CD1c-positive myeloid dendritic cell (primary cell): ENCODE data around the gene THAP10.

Source experiments
- DNase-seq: peaks from one replicate; pipeline ENCODE4 v3.0.0-alpha.2; 2016; ENCODE audit errors: extremely low spot score

Gene THAP10

DNA sequence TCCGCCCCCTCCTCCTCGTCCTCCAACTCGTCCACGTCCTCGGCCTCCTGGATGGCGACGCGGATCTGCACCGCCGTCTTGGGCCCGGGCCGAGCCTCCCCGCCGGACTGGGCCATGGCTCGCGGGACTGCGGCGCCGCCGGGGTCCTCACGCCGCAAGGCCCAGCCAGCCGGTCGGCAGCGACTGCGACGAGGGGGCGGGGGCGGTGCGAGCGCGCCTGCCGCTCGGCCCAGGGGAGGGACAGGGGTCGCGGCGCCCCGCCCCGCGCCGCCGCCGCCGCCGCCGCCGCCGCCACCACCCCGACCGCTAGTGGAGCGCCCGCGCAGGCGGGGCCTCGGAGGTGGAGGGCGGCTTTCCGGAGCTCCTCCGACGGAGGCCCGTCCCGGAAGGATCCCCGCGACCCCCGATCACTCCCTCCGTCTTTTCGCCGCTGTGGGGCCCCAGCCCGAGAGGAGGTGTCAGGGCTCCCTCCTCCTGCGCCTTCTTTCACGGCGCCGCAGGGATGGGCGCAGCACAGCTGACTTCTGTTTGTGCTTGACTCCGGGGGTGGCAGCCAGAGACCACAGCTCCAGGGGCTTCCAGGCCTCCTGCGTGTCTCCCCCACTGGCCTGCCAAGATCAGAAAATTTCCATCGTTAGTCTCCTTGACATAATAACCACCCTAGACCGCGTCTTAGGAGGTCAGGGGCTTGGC, 38.1 kb downstream of the THAP10 start, which contains the start of gene LARP6:
TSS of gene LARP6 (minus strand) at position 185 of the 693 bp plus-strand sequence. CDS start at position 116, 69 bp downstream.
- no peak for DNase-seq

DNA sequence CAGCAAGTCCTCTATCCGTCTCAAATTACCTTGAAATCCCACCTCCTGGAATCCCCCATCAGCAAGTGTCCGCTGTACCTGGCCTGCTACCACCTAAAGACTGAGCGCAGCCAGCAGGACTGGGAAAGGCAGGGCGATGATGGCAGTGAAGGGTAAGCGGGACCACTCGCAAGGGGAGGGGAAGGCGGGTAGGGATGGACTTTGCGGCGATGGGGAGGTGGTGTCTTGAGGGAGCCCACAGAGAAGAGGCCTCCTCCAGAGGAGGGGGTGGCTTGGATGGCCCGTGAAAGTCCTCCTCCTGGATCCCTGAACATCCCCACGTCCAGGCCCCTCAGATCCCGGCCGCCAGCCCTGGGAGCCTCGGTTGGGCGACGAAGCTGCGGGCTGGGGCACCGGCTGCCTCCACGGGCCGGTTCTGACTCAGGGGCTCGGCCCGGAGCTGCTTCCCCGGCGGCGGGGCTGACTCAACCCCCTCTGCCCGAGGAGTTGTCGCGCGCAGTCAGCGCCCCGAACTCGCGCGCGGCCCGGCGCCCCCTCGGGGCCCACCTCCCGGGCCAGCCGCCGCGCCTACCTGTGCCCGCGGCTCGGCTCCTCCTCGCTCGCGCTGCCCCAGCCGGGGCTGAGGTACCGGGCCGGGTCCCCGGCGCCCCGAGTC, 38.8 kb downstream of the THAP10 start:
- DNase-seq = no peak

DNA sequence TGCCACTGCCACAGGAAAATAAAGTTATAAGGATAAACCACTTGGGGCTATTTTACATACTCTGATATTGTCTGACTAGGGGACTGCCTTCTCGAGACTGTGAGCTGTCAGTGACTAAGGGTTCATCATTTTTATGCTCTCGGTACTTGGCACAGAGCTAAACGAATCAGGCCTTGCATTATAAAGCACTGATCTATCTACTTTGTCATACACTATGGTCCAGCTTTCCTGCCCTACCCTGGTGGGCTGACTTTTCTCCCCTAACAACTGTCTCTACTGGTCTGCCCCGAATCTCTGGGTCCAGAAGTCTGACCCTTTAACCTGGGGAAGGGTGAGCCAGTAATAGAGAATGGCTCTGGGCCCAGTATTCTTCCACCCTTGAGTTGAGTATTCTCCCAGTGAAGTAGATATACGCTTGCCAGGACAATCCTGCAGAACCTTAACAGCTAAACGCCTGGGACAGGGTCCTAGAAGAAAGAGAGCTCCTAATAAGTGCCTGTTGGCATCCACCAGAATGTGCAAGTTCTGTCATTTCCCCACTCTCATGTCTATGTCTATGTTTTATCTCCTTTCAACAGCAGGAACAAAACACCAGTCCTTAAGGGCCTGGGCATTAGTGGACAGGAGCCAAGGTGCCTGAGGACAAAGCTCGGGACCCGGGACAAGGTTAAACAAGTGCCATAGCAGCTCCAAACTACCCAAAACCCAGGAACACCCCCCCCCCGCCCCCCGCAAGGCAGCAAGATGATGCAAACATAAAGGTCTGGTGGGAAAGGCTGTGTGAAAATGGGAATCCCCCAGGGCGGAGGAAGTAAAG, 39.5 kb downstream of the THAP10 start:
- no peak for DNase-seq

DNA sequence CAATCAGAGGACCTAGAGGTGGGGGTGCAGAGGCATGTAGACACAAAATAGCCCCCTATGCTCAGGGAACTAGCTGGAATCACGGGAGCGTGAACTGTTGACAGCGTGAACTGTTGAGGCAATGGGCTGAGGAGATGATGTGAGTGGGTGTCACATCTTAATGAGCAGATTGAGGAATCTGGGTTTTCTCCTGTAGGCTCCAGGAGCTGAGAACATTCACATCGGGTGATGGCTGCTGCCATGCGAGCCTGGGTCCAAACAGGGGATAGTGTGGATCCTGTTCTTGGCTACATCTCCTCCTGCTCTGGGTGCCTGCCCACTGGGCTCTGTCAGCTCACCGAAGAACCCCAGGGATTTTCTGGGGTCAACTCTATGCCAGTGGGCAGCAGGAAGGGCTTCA, 40.3 kb downstream of the THAP10 start:
- no peak for DNase-seq

DNA sequence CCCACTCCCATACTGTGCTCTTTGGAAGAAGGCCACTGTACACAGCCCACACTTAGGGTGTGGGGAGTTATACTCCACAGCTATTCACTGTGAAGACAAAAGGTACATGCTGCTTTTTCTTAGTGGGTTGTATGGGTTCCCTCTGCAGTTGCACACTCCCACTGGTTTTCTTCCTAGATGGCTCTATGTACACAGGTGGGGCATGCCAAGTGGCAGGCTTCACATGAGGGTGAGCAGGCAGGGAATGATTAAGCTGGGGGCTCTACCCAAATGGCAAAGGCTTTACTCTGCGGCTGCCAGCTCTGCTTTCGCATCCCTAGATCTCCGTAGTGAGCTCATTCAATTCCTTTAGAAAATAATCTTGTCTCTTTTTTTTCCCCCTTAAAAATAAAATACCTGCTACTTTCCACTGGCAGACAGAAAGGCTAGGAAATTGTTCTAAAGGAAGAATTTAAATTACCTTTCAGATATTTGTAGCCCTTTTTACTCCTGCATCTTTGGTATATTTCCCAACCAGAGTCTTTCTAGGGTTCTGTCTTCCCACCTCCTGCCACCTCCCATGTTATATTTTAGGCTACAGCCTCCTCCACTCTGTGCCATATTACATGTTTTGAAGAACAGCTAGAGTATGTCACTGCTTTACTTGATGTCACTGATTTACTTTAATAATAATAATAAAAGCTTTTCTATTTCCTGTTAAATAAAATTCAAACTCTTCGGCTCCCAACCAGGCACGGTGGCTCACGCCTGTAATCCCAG, 46.5 kb downstream of the THAP10 start:
- DNase-seq = no peak

DNA sequence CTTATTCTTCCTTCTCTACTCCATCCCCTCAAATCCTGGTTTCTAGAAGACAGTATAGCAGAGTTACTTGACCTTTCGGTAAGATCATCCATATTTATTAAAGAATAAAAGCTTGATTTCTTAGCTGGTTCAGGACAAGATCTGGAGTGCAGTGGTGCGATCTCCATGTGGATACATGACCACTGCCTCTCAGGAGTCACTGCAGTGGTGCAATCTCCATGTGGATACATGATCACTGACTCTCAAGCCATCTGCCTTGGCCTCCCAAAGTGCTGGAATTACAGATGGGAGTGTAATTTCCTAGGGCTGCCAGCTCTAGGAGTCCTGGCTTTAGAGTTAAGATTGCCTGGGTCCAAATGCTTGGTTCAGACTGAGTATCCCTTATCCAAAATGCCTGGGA, 54.8 kb downstream of the THAP10 start:
- DNase-seq = no peak

DNA sequence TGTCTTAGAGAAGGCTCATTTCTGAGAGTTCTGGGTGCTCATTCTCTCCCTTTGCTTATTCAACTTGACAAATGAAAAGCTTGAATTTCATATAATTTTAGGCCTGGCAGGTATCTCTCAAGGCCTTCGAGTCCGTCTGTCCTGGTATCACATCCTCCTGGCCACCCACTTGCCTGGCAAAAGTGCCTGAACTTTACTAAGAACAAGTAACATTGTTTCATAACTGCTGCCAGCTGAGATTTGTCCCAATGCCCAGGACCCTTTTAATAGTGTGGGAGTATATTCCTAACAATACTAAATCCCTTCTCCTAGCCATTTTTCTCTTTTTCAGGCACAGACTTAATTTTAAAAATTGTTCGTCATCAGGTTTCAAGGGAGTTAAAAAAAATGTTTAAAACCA, 56.4 kb downstream of the THAP10 start:
- DNase-seq = no peak

DNA sequence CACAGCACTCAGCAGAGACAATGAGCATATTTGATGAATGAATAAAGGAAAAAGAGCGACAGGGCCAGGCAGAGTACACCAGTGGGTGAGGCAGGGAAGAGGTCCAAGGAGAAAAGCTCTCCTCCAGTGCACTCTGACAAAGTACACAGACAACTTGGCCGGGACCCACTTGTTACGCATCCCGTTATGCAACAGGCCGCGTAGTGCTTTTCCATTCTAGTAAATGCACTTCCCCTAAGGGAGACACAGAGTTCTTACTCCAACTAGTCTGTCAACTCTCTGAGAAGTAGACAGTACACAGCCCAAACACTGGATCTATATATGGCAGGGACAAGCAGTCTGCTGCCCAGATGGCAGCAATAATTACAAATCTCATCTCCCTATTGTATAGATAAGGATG, 56.8 kb downstream of the THAP10 start:
- DNase-seq = no peak

DNA sequence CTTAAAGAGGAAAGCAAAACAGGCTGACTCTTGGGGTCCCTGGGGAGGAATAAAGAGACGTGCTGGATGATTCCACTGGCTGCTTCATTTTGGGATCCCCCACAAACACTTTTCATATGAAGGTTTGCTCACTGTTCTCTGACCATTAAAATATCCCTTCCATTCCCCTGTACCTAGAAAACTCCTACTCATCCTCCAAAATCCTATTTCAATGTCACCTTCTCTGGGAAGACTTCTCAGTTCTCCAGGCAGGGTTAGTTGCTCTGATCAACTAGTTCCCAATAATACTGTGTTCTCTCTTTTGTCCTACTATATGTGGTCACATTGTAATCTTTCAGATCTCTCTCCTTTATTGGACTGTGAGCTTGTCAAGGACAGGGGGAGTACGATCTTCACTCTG, 57.2 kb downstream of the THAP10 start:
- no peak for DNase-seq

DNA sequence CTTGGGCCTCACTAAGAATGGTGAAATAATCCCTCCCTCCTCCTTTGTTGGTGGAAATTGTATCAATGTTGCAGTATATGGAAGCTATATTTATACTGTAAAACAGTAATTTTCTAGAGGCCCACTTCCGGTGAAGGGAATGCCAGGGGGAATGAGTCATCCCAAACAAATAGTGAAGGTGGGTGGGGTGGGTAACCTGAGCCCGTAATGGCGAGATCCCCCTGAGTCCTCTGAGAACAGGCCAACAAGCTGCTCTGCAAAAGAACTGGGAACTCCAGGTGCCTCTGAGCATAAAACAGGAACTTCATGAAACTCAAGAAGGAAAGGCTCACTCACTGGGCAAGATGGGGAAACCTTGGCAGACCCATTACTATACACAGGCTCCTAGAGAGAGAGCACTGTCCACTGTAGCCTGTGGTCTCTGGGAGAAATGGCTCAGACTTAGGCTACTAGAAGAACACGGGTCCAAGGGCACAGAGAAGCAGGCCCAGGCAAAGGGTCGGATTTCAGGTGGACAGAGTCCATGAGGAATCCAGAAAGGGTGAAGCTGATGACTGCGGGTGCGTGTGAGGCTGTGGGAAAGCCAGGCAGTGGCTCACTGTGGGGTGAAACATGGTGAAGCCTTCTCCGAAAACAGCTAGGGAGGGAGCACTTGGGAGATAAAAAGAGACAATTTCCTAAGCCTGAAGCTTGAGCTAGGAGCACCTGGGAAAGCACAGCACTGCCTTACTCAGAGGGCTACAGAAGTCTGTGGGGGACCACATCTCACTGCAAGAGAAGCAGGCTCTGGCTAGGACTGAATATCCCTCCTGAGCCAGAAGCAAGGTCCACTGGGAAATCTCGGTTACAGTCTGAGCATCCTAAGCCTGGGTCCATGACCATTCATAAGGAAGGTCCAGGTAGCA, 58.1 kb downstream of the THAP10 start:
- DNase-seq = no peak

DNA sequence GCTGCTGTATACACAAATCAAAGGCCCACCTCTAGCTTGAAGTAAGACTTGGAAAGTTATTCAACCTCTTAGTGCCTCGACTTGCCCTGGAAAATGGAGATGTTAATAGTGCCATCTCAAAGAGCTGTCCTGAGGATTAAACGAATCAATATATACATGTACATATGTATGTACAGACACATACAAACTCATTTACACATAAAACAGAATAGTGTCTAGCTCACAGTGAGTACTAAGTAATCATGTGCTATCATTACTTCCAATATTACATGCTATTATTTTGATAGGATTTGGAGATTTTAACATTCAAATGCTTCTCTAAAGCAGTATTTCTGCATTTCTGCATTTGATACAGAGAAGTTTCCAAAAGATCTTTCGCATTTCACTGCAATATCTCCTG, 58.8 kb downstream of the THAP10 start:
- no peak for DNase-seq

DNA sequence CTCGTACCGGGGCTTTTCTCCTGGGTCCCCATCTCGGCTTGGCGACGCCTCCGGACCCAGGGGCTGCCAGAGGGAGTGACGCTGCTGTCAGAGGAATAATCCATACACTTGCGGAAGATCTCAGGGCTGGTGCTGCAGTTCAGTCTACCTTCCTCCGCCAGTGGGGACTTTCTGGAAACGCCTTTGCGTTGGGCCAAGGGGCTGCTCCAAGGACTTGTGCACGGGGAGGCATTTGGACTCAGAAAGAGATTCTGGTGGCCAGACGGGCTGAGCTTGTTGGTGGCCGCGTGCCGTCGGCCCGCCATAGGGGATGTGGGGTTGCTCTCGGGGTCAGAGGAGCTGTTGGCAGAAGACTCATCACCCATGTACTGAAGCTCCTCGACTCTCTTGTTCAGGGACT, 60.1 kb downstream of the THAP10 start:
- no peak for DNase-seq
